RWPE2 (cell line): Measurements from ENCODE around the gene DCLK2.
"Not testable (repeated sequence)": the region's sequence is repeated elsewhere in the genome, so short reads cannot be mapped to it uniquely, and the experiment has no call there.

Experiments
- ATAC-seq: fragments of 200-7000 bp; cut with Tn5 transposase; 3 replicates; pipeline ENCODE4 v1.9.1; 2021; ENCODE audit warnings: low read depth
- DNase-seq: peaks from one replicate; pipeline ENCODE4 v3.0.0-alpha.2; 2020; ENCODE audit warnings: low spot score
- H3K27ac ChIP-seq: fragments of 450-650 bp; 2 replicates; pipeline ENCODE4 v1.5.1; 2017; ENCODE audit warnings: mild to moderate bottlenecking; ENCODE audit not compliant: poor library complexity, severe bottlenecking
- H3K27me3 ChIP-seq: fragments of 250-450 bp; sonication (Bioruptor Pico); 2 replicates; pipeline ENCODE4 v1.5.1; 2021; ENCODE audit warnings: mild to moderate bottlenecking, moderate library complexity; ENCODE audit not compliant: insufficient read depth, poor library complexity, severe bottlenecking
- H3K36me3 ChIP-seq: fragments of 250-450 bp; sonication (Bioruptor Pico); 2 replicates; pipeline ENCODE4 v1.5.1; 2020; ENCODE audit warnings: low read depth, mild to moderate bottlenecking, moderate library complexity
- H3K4me1 ChIP-seq: fragments of 250-450 bp; sonication (Bioruptor Pico); 2 replicates; pipeline ENCODE4 v1.5.1; 2021; ENCODE audit warnings: mild to moderate bottlenecking, moderate library complexity; ENCODE audit not compliant: insufficient read depth, poor library complexity, severe bottlenecking
- H3K4me3 ChIP-seq: fragments of 250-450 bp; sonication (Bioruptor Pico); 2 replicates; pipeline ENCODE4 v1.5.1; 2021; ENCODE audit warnings: mild to moderate bottlenecking, moderate library complexity; ENCODE audit not compliant: severe bottlenecking
- H3K9me3 ChIP-seq: fragments of 250-450 bp; sonication (Bioruptor Pico); 2 replicates; pipeline ENCODE4 v1.5.1; 2021; ENCODE audit warnings: mild to moderate bottlenecking, moderate library complexity; ENCODE audit not compliant: severe bottlenecking
- TF ChIP-seq, protein P1 (sequence below): fragments of 450-650 bp; IDR thresholded peaks from one replicate; pipeline ENCODE4 v1.5.1; 2017; ENCODE audit warnings: mild to moderate bottlenecking, moderate library complexity; ENCODE audit not compliant: poor library complexity, severe bottlenecking

The DCLK2 gene

DNA sequence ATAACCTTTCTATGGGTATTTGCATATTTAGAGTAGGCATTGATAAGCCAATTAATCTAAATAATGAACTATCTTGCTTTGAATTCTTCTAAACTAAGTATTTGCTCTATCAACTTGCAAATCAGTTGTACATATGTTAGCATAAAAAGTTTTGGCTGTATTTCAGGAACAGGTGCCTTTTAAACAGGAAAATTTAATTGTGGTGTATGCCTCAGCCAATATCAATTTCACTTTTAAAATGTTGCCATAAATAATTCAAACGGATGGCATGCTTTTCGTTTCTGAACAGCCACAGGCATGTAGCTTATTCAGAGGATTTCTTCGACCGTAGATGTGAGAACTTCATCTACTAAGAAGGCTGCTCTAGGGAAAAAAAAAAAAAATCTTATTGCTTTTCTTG lies 99.9 kb downstream of the DCLK2 start:
- DNase-seq (no peak), ATAC-seq (no peak)
- Histone ChIP-seq H3K36me3 (no peaks in the 10 kb centered on the region), H3K27ac (no peak overlapping the region), H3K4me1 (no peaks in the 10 kb centered on the region), H3K9me3 (no peaks in the 10 kb centered on the region), H3K27me3 (no peaks in the 10 kb centered on the region), H3K4me3 (no peak overlapping the region)
- TF ChIP-seq, protein P1, sequence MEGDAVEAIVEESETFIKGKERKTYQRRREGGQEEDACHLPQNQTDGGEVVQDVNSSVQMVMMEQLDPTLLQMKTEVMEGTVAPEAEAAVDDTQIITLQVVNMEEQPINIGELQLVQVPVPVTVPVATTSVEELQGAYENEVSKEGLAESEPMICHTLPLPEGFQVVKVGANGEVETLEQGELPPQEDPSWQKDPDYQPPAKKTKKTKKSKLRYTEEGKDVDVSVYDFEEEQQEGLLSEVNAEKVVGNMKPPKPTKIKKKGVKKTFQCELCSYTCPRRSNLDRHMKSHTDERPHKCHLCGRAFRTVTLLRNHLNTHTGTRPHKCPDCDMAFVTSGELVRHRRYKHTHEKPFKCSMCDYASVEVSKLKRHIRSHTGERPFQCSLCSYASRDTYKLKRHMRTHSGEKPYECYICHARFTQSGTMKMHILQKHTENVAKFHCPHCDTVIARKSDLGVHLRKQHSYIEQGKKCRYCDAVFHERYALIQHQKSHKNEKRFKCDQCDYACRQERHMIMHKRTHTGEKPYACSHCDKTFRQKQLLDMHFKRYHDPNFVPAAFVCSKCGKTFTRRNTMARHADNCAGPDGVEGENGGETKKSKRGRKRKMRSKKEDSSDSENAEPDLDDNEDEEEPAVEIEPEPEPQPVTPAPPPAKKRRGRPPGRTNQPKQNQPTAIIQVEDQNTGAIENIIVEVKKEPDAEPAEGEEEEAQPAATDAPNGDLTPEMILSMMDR = no peak

DNA sequence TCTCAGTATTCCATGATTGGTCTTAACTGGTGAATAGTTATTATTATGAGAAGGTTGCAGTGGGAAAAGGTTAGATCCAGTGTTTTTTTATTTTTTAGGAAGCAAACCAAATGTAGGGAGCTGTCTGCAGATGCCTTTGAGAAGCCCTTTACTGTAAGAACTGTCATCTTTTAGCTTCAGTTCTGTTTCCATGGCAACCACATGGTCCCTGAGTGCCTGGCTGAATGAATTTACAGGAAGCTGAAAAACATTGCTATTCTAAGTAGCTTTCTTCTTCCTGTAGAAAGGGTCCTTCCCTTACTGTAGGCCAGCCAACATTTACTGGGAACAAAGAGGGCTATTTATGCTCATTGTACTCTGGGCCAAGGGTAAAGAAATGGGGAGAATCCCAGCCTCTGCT lies 103.3 kb downstream of the DCLK2 start:
- no peaks in the 10 kb centered on the region for H3K27me3 ChIP-seq
- DNase-seq (no peak), ATAC-seq (no peak)
- H3K4me1 ChIP-seq = no peaks in the 10 kb centered on the region
- H3K36me3 ChIP-seq = no peaks in the 10 kb centered on the region
- no peak overlapping the region for H3K27ac ChIP-seq
- H3K4me3 ChIP-seq = no peak overlapping the region
- H3K9me3 ChIP-seq = no peaks in the 10 kb centered on the region
- TF ChIP-seq, protein P1 = no peak

DNA sequence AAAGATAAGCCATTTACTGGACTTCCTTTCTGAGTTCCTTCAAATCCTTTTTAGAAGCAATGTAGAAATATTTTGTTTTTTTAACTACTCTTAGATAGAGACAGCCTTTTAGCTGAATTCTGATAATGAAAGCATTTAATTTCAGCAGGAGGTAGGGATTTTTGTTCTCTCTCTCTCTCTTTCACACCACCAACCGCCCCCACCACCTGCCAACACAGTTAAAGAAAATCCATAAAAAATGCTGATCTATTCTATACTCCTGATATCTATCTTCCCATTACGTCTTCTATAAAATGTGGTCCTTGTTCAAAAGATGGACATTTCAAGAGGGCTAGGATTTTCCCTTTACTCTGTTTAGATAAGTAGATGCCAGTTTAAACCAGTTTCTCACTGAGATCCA lies 104.5 kb downstream of the DCLK2 start:
- no peaks in the 10 kb centered on the region for H3K4me1 ChIP-seq
- no peaks in the 10 kb centered on the region for H3K9me3 ChIP-seq
- DNase-seq (no peak), ATAC-seq (no peak)
- no peaks in the 10 kb centered on the region for H3K36me3 ChIP-seq
- no peak overlapping the region for H3K27ac ChIP-seq
- H3K27me3 ChIP-seq = no peaks in the 10 kb centered on the region
- TF ChIP-seq, protein P1 = no peak
- no peak overlapping the region for H3K4me3 ChIP-seq

GRCh38 chr4:150185033-150185432 lies 106.8 kb downstream of the DCLK2 start:
- H3K27ac ChIP-seq, H3K4me3 ChIP-seq, H3K36me3 ChIP-seq, ATAC-seq, H3K4me1 ChIP-seq, DNase-seq, H3K9me3 ChIP-seq, H3K27me3 ChIP-seq: not testable (repeated sequence)

DNA sequence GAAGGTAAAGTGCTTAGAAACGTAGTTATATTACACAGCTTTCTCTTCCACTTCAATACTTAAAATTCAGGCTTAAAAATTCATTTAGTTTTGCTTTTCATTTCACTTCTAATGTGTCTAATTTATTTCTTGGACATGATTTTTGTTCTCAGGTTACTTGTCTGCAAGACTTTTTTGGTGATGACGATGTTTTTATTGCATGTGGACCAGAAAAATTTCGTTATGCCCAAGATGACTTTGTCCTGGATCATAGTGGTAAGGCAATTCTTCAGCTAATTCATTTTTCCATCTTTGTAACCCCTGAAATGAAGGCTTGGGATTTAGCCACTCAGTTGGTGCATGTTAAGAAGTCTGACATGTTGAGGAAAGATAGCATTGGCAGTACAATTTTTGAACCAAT lies 114.7 kb downstream of the DCLK2 start:
- Histone ChIP-seq H3K27me3 (no peaks in the 10 kb centered on the region), H3K9me3 (no peaks in the 10 kb centered on the region), H3K27ac (no peak overlapping the region), H3K36me3 (no peaks in the 10 kb centered on the region), H3K4me1 (no peaks in the 10 kb centered on the region), H3K4me3 (no peak overlapping the region)
- ATAC-seq (no peak), DNase-seq (no peak)
- TF ChIP-seq, protein P1 = no peak

DNA sequence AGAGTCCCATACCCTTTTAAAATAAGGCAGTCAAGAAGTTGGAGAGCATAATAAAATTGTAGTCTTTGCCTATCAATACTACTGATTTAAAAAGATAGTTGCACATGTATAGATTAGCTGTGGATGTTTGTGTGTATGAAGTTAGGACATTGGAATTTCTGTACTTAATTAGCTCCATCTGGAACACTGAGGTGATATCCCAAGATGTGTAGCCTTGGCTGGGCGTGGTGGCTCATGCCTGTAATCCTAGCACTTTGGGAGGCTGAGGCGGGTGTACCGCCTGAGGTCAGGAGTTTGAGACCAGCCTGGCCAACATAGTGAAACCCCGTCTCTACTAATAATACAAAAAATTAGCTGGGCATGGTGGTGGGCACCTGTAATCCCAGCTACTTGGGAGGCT lies 119.0 kb downstream of the DCLK2 start:
- H3K4me1 ChIP-seq, H3K9me3 ChIP-seq, DNase-seq, H3K36me3 ChIP-seq, ATAC-seq, H3K27me3 ChIP-seq, H3K4me3 ChIP-seq, H3K27ac ChIP-seq: not testable (repeated sequence)
